NCI-H2081 treated with DMSO at 0.1 percent for 48 hours (cell line): ENCODE results near the gene ITPA.

ENCODE experiments used
- DNase-seq: peaks from one replicate; lab custom pipeline; 2025; lab: John Stamatoyannopoulos, UW

The ITPA gene

GRCh38 chr20:3229158-3229557 is 19.9 kb downstream of the ITPA start:
- no peak for DNase-seq

DNA sequence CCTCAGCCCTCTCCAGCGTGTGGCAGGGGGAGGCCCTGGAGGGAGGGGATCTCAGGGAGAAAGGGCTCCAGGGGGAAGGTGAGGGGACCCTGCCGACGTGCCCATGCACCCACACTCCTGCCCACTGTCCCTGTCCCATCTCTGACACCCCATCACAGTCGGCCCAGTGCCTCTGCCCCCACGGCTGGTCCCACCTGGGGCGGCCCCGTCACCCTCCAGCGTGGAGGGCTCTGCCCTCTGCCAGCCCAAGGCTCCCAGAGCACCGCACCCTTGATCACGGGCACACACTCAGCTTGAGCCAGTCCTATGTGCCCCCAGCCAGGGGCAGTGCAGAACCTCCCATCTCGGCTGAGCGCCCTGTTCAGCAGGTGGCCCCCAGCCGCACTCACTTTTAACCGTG is 20.5 kb downstream of the ITPA start:
- no peak for DNase-seq

DNA sequence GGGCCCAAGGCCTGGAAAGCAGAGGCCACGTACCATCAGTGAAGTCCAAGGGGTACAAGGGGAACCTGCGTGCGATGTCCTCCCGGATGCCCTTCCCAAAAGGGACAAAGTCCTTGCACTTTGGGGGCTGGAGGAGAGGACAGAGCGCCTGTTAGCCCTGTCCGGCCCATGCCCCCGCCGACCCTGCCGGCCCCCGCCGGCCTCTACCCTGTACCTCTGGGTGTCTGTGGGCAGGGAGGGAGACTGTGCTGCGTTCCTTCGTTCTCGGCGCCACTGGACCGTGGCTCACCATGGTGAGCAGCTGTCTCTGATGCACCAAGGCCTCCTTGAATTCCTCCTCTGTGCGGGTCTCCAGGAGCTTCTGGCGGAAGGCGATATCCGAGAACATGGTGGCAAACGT is 21.8 kb downstream of the ITPA start:
- no peak for DNase-seq

- no peak for DNase-seq
Measured at GRCh38 chr20:3231889-3232588, 22.7 kb downstream of the ITPA start.

DNA sequence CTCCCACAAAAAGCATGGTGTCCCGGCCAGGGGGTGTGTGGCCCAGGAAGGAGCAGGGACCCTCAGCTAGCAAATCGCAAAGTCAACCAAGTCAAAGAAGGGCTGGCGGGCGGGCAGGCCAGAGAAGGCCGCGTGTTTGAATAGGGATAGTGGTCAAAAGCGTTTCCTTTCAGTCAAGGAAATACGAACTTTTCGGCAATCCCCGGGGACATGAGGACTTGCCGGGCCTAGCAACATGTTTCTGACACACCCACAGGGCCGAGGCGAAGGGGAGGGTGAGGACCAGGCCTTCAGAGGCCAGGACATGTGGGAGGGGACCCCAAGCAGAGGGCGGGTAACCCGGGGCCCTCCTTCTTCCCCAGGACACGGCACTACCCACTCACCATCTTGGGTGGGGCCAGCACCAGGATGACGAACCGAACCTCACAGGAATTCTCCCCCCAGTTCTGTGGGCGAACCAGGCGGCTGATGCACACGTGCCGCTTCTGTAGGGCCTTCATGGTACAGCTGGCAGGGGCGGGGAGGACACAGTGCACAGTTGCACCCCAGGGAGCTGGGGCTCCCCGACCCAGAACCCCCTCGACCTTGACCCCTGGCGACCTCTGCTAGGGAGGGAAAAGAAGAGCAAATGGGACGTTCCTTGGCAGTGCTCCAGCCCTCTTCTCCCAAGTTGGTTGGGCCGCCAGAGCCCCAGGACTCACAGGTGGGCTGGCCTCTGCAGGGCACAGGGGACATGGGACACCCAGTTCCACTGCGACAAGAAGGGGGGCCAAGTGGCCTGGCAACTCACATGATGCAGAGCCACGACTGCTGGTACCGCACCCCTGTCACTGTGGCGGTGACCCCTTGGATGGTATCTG is 24.1 kb downstream of the ITPA start:
- DNase-seq = no peak

GRCh38 chr20:3233991-3234498 is 24.7 kb downstream of the ITPA start:
- DNase-seq = no peak

DNA sequence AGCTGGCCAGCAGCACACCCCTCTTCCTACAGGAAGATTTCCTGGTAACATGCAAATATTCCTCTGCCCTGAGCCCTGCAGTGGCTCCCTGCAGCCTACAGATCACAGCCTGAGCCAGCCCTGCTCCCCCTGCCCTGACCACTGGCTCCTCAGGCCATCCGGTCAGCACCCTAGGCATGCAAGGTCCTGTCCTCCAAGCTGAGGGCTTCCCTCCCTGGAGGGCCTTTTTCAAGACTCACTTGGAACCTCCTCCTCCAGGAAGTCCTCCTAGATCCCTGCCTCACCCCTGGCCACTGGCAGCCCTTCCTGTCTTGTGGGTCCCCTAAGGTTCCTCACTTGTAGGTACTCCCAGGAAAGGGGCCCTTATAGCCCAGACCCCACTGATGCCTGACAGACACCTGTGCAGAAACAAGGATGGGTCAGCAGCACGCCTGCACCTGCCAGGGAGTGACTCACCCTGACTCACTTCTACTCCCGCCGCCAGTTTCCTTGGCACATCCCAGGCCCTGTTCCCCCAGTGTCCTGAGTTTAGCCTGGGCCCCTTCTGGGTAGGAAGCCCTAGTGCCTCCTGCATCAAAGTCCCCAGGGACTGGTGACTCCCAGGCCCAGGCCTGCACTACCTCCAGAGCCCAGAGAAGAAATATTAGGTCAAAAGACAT is 26.5 kb downstream of the ITPA start:
- no peak for DNase-seq

DNA sequence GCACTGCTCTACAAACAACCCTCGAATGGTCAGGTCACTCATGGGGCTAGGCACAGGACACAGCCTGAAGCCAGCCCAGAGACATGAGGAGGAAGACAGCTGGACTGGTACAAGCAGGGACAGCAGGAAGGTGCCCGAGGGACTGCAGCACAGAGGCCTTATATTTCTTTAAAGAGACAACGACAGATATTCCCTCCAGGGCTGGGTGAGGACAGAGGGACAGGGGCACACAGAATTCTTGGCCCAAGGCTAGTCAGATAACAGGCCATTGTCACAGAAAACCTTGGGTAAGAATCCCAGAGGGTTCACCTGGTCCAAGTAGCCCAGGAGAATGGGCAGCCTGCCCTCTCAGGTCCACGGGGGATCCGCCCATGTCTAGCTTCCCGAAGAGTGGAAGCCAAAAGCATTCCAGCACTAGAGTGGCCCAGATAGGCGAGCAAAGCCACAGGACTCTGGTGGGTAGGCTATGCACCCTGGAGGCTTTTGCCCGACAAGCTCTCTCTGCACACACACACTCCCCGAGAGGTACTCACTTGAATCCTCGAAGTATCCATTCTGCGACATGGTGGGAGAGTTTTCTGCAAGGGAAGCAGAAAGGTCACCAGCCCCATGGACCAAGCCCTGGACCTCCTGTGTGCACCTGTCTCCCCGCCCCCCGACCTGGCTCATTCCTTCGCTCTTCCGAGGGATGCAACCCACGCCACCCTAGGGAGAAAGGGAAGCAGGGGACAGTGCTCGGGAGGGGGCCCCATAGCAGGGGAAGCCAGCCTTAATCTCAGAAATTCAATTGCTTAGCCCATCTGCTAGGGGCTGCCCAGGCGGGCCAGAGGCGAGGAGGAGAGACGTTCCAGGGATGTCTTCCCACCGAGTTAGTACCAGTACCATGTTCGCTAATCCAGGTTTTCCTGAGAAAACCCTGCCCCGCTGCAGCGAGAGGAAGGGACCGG is 28.0 kb downstream of the ITPA start:
- DNase-seq = no peak

DNA sequence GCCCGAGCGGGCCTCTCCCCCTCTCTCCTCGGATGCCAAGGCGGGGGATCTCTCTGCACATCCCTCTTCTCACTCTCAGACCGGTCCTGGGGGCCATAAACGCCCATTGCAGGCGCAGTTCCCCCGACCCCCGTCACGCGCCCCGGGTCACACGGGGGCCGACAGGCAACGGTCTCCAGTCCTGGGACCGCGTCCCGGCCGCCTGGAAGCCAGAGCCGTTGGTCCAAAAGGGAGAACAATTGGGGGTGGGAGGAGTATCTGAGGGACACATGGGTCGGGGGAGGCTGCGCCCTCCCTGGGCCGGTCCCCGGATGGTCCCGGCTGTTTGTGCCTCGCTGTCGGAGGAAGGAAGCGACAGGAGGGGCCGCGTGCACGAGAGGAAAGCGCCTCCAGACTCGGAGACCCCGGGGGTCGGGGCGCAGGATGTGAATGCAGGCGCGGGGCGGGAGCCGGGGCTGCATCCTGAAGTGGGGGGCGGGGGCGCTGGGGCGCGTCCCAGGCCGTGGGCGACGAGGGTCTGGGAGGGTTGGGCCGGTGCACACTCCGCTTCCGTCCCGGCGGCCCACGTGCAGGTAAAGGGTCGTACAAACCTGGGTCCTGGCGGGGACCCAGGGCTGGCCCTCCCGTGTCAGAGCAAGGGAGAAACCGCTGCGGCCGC is 28.8 kb downstream of the ITPA start:
- no peak for DNase-seq

DNA sequence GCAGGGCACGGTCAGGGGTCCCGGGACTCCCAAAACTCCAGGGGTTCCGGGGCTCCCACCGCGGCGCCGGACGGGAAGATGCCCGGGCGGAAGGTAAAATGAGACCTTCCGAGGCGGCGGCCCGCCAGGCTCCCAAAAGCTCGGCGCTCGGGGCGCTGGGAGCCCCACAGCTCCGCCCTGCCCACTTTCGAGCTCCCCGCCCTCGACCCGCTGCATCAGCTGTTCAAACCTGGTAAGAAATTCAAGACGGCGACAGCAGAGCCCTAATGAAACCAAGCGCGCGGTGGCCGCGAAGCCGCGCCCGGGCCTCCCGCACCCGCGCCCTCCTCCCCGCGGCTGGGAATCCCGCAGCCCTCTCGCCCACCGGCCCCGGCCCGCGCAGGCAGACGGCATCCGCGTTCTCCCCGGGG is 29.3 kb downstream of the ITPA start:
- no peak for DNase-seq

DNA sequence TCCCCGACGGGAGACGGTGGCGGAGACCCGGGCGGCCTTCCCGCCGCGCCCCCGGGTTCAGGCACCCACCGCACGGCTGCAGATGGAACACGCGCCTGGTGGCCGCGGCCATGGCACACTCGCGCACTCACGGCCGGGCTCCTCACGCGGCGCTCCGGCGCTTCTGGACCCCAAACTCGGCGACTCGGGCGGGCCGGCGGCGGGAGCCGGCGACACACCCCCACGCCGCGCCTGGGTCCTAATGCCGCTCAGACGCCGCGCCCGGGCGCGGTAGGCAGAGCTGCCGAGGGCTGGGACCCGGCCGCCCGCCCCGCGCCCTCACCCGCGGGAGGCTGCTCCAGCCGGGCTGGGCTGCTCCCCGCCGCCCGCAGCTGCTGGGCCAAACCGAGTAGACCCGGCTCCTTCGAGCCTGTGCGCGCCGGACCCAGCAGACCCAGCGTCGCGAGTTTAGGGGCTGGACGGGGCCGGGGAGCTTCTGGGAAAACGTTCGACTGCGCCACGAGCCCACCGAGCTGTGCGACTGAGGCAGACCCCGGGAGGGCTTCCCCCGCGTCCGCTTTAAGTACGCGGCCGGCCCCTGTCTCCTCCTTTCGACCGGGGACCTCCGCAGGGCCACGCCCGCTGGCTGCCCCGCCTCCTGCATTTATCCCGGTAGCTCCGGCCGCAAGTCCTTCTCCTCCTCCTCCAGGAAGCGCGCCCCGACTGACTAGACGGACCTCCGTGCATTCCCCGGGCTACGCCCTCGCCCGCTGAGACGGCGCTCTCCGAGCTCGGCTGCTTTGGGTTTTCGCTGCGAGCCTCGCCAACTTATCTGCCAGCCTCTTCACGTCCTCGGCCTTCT is 29.9 kb downstream of the ITPA start, which contains the start of gene SLC4A11:
TSS of gene SLC4A11 (minus strand) at position 165 of the 841 bp plus-strand sequence. CDS start at position 112, 53 bp downstream.
- DNase-seq = no peak

GRCh38 chr20:3239867-3240775 is 30.8 kb downstream of the ITPA start:
- DNase-seq = no peak

GRCh38 chr20:3240776-3241363 is 31.6 kb downstream of the ITPA start:
- no peak for DNase-seq

GRCh38 chr20:3242172-3242692 is 32.9 kb downstream of the ITPA start:
- no peak for DNase-seq

DNA sequence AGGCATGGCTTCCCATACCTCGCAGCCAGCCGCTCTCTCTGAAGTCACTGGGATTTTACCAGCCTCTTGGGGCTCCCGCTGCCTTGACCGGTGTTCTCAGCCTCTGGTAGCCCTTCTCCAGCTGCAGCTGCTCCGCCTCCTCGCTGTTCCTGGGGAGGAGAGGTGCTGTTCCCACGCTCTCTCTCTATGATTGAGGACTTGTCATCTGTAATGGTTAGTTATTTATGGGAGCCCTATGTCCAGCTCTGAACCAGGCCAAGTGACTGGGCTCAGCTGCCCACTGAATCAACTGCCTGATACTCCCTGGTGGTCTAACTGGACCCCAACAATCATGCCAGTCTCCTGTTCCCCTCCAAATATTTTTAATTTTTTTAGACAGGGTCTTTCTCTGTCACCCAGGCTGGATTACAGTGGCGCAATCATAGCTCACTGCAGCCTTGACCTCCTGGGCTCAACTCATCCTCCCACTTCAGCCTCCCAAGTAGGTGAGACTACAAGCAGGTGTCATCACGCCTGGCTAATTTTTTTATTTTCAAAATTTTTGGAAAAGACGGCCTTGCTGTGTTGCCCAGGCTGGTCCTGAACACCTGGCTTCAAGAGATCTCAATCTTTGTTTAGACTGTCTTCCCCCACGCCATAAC is 34.5 kb downstream of the ITPA start:
- no peak for DNase-seq

- DNase-seq = no peak
Measured at GRCh38 chr20:3244613-3245012, 35.3 kb downstream of the ITPA start.

GRCh38 chr20:3245156-3245555 is 35.9 kb downstream of the ITPA start:
- DNase-seq = no peak

- no peak for DNase-seq
Measured at GRCh38 chr20:3245711-3246110, 36.4 kb downstream of the ITPA start.
